Adipocyte (in vitro differentiated cells): ENCODE measurements around the gene ARHGEF17.

ENCODE experiments used
- DNase-seq: peaks from one replicate; pipeline ENCODE4 v3.0.0-alpha.2; 2015; ENCODE audit warnings: low read depth
- H3K27me3 ChIP-seq: replicated peaks from 2 replicates; pipeline ENCODE4 v1.7.0; 2013; ENCODE audit warnings: mild to moderate bottlenecking, low read length, moderate library complexity; ENCODE audit not compliant: control insufficient read depth, insufficient read depth
- H3K36me3 ChIP-seq: 2 replicates; pipeline ENCODE4 v1.7.0; 2013; ENCODE audit warnings: low read length, mild to moderate bottlenecking, moderate library complexity; ENCODE audit not compliant: control insufficient read depth, insufficient read depth, severe bottlenecking
- H3K4me1 ChIP-seq: 2 replicates; pipeline ENCODE4 v1.7.0; 2013; ENCODE audit warnings: mild to moderate bottlenecking, low read length, moderate library complexity; ENCODE audit not compliant: control insufficient read depth, insufficient read depth
- H3K4me3 ChIP-seq: 2 replicates; pipeline ENCODE4 v1.7.0; 2013; ENCODE audit warnings: mild to moderate bottlenecking, low read length, moderate library complexity
- H3K9ac ChIP-seq: 2 replicates; pipeline ENCODE4 v1.7.0; 2013; ENCODE audit warnings: mild to moderate bottlenecking, low read length, moderate library complexity
- H3K9me3 ChIP-seq: 2 replicates; pipeline ENCODE4 v1.7.0; 2013; ENCODE audit warnings: mild to moderate bottlenecking, low read length, moderate library complexity; ENCODE audit not compliant: control insufficient read depth

Gene ARHGEF17

DNA sequence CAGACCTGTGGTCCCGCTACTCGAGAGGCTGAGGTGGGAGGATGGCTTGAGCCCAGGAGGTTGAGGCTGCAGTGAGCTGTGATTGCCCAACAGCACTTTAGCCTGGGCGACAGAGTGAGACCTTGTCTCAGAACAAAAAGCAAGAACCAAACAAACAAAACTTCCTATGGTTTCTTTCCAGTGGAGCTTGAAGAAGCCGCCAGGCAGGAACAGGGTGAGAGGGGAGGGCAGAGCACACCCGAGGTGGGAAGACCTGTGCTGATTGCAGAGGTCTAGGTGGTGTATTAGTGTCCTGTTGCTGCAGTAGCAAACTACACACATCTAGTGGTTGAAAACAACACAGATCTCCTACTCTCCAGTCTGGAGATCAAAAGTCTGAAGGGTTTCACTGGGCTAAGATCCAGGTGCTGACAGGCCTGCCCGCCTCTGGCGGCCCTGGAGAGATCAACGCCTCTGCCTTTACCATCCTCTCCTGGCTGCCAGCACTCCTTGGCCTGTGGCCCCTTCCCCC lies 10.5 kb downstream of the ARHGEF17 start:
- H3K36me3 ChIP-seq = no peaks in the 10 kb centered on the region
- no peak overlapping the region for H3K4me3 ChIP-seq
- no peak overlapping the region for H3K9ac ChIP-seq
- H3K4me1 ChIP-seq = peaks cover 83% of the 10 kb centered on the region
- DNase-seq = no peak
- H3K27me3 ChIP-seq = no peaks in the 10 kb centered on the region
- H3K9me3 ChIP-seq = no peaks in the 10 kb centered on the region

DNA sequence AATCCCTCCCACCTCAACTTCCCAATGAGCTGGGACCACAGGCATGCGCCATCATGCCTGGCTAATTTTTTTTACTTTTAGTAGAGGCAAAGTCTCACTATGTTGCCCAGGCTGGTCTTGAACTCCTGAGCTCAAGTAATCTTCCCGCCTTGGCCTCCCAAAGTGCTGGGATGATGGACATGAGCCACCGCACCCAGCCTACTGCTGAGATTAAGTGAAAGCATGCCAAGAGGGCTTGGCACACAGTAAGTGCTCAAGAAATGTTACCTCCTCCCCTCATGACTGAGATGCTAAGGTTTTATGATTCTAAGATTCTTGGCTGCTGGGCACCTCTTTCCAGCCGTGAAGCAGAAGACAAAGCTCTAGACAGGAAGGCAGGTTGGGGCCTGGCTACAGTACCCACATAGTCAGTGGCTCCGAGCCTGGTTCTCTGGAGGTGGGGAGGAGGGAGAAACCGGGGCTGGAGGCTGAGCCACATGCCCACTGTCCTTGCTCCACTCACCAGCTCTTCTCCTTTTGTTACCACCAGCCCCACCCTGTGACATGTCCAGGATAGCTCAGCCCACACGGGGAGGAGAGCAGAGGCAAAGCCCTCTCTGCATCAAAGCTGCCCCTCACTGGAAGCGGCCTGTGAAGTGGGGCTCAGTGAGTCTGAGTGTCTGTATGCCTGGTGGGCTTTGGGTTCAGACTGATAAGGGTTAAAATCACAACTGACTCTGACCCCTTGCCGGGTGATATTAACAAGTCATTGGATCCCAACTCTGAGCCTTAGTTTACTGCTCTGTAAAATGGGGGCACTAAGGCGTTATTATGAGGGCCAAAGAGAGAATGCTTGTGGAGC lies 12.9 kb downstream of the ARHGEF17 start:
- Histone ChIP-seq H3K4me3 (peak overlapping the region; percentile 35), H3K9me3 (no peaks in the 10 kb centered on the region), H3K27me3 (no peaks in the 10 kb centered on the region), H3K4me1 (peaks cover 83% of the 10 kb centered on the region), H3K9ac (peak overlapping the region; percentile 82), H3K36me3 (no peaks in the 10 kb centered on the region)
- no peak for DNase-seq

DNA sequence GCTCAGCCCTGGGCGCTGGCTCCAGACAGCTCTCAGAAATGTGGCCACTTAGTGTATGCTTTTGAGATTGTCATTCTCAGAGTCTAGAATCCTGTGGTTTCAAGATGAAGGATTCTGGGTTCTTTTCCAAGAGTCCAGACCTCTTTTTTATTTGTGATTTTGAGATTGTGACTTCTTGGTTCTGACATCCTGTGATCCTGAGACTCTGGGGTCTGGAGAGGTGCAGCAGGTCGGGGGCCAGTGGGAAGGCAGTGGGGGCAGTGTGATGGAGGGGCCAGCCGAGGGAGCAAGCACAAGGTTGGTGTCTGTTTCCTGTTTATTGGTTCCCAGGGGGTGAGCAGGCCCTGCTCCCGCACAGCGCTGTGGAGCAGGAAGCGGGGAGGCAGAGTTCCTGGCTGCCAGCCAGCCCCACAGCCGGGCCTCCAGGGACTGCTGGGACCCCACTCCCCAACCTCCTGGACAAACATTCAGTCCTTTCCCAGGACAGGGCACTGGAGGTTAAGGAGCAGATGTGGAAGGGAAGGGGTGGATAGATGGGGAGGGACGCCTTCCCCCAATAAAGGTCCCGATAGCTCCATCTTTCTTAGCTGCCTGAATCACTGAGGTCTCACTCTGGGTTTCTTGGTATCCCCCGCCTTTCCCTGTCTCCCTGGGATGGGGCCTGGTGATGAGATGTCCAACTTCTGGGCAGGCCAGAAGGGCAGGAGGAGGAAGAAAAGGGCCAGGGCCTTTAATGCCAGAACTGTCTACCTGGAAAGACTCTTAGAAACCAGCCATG lies 13.7 kb downstream of the ARHGEF17 start:
- H3K4me3 ChIP-seq = peak overlapping the region; percentile 35
- peaks cover 80% of the 10 kb centered on the region for H3K4me1 ChIP-seq
- peak overlapping the region; percentile 82 for H3K9ac ChIP-seq
- H3K36me3 ChIP-seq = no peaks in the 10 kb centered on the region
- H3K9me3 ChIP-seq = no peaks in the 10 kb centered on the region
- DNase-seq = peak; percentile 68
- H3K27me3 ChIP-seq = no peaks in the 10 kb centered on the region

DNA sequence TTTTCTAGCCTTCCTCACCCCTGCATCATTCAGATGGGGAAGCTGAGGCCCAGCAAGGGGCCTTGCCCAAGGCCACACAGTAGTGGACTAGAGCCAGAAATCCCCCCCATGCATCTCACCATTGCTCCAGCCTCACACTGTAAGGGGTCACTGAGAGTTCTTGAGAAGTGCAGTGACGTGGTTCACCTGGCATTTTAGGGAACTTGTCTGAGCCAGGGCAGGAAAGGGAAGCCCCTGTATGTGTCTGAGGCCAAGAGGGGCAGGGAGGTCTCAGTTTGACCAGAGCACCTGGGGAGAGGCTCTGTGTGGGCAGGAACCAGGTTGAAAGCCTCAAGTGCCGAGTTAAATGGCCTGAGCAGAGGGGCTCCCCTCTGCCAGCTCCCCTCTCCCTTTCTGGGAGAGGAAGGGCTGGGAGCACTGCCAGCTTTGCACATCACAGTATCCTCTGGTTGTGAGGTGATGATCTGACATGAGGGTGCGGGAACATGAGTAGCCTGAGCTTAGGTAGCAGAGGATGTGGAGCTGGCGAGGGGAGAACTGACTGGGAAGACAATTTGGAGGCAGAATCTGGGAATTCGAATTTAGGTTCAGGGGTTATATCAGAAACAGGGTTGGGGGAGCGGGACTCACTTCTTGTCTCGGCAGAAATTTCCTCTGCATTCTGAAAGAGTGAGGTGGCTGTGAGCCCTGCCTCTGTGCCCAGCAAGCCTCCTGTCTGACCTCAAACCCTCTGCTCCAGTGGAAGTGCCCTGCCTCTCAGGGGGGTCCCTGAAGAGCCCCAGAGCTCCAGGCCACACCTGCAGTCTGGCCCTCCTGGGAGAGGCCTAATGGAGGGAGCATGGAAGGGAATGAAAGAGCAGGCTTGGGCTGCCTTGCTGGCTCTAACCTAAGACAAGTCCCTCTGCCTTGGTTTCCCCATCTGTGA lies 14.6 kb downstream of the ARHGEF17 start:
- Histone ChIP-seq H3K4me1 (peaks cover 80% of the 10 kb centered on the region), H3K36me3 (no peaks in the 10 kb centered on the region), H3K9ac (peak overlapping the region; percentile 82), H3K4me3 (peak overlapping the region; percentile 39), H3K9me3 (no peaks in the 10 kb centered on the region), H3K27me3 (no peaks in the 10 kb centered on the region)
- DNase-seq = peak; percentile 50

DNA sequence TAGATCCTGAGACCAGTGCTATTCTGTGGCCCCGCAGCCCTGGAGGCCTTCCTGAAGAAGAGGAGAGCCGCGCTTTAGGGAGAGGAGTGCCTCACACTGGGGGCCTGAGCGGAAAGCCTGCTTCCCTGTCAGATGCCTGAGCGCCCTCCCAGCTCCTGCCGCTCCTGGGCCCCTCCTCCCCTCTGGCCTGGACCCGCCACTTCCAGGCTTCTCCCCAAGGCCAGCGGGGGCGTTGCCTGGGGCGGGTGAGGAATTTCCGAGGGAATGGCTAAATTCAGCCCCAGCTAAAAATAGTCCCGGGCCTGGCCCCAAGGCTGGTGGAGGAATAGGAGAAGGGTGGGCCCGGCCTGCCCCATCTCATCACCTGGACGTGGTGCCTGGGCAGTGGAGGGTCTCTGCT lies 15.4 kb downstream of the ARHGEF17 start:
- no peaks in the 10 kb centered on the region for H3K9me3 ChIP-seq
- H3K36me3 ChIP-seq = no peaks in the 10 kb centered on the region
- H3K9ac ChIP-seq = peak overlapping the region; percentile 82
- peak; percentile 89 for DNase-seq
- peaks cover 74% of the 10 kb centered on the region for H3K4me1 ChIP-seq
- H3K4me3 ChIP-seq = peak overlapping the region; percentile 39
- H3K27me3 ChIP-seq = no peaks in the 10 kb centered on the region

DNA sequence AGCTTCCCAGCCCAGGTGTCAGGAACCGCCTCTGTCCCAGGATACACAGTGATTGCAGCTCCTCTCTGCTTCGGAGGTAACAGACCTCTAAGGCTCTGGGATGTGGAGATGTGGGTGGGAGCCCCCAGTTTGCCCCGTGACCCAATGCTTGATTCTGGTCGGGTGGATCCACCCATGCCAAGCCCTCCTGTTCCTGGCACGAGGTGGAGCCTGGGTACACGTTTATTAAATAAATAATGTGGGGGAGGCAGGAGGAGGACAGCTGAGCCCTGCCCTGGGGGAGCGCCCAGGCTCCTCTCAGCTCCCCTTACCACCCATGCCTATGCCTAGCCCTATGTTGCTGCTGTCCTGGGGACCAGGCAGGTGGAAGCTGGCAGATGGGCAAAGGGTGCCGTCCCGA lies 16.0 kb downstream of the ARHGEF17 start:
- H3K36me3 ChIP-seq = no peaks in the 10 kb centered on the region
- peaks cover 70% of the 10 kb centered on the region for H3K4me1 ChIP-seq
- H3K4me3 ChIP-seq = peak overlapping the region; percentile 26
- DNase-seq = no peak
- H3K9ac ChIP-seq = peak overlapping the region; percentile 82
- no peaks in the 10 kb centered on the region for H3K27me3 ChIP-seq
- no peaks in the 10 kb centered on the region for H3K9me3 ChIP-seq

DNA sequence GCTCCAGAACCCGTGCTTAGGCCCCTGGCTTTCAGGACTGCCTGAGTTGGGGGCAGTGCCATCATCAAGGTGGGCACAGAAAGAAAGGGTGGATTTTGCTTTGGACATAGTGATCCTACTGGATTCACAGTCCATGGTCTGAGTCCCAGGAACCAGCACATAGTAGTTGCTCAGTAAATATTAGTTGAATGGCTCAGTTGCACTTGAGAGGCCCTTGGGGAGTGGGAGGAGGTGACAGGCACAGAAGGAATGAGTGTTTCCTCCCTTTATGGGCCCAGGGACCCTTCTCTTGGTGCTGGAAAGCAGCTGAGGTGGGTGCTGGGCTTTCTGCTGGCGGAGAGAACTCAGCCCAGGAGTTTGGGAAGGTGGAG lies 16.6 kb downstream of the ARHGEF17 start:
- no peaks in the 10 kb centered on the region for H3K27me3 ChIP-seq
- no peak for DNase-seq
- no peaks in the 10 kb centered on the region for H3K9me3 ChIP-seq
- peak overlapping the region; percentile 26 for H3K4me3 ChIP-seq
- no peaks in the 10 kb centered on the region for H3K36me3 ChIP-seq
- peak overlapping the region; percentile 82 for H3K9ac ChIP-seq
- peaks cover 72% of the 10 kb centered on the region for H3K4me1 ChIP-seq

DNA sequence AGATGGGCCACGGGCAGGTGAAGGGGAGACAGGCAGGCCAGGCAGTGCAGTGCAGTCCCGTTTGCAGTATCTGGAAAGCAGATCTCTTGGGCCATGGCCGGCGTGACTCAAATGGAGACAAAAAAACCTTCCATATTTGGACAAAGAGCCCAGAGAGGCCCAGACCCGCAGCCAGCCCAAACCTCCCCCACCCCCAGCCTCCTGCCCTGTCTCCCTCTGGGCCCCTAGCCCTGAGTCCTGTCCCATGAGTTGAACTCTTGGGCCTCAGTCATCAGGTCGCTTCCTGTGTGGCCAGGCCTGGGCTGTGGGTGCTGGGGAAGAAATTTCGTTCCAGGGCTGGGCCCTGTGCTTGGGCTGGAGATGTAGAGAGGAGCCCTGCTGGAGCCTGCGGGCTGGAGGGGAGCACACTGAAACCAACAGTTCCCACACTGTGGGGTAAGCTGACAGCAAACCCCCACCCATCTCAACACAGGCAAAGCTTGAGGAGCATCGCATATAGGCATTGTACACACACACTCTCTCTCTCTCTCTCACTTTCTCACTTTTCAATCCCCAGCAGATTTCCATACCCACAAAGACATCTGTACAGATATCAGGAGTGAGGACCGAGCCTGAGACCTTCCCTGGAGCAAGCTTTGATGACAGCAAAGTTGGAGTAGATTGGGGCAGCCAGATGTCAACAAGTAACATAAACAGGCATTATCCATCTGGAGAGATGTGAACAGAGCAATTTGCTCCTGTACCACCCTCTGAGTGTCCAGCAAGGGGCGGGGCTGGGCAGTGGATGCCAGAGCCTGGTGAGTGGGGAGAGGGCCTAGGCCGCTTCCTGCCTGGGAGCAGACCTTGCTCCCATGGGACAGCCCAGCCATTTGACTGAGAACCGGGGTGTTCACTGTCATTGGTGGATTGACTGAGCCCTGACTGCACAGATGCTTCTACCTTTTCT lies 17.2 kb downstream of the ARHGEF17 start:
- H3K9ac ChIP-seq = peak overlapping the region; percentile 82
- H3K9me3 ChIP-seq = no peaks in the 10 kb centered on the region
- peak; percentile 78 for DNase-seq
- H3K4me1 ChIP-seq = peaks cover 77% of the 10 kb centered on the region
- no peaks in the 10 kb centered on the region for H3K27me3 ChIP-seq
- H3K4me3 ChIP-seq = peak overlapping the region; percentile 26
- no peaks in the 10 kb centered on the region for H3K36me3 ChIP-seq

DNA sequence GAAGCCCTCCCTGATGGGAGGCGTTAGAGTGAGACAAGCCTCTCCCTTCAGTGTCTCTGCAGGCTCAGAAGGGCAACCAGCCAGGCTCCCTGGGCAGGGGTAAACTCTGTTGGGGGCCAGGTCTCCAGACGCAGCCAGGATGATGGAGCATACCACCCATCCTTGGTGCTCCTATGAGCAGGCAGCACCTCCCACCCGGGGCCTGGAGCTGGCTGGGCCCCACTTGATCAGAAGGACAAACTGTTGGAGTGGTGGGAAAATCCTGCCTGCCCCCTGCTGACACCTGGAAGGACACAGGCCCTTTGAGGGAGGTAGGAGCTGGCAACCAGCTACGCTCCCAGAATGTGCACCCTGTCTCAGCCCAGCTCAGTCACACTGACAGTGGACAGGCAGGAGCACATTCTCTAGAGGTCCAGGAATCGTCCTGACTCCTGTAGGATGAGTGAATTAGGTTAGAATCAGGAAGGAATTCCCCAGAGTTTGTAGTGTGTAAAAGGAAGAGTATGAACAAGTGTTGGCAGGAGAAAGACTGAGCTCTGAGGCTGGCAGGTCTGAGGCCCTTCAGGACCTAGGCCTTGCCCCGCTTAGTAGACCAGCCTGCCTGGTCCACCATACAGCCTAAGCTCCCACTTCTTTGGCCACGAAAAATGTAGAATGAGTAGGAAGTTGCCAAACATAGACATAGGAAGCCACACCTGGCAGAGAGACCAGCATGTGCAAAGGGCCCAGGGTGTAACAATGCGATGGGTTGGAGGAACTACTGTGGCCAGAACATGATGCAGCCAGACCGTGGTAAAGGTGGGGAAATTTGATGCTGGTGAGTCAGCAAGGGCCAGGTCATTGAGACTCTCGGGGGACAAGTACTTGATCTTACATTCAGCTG lies 19.1 kb downstream of the ARHGEF17 start:
- Histone ChIP-seq H3K9ac (no peak overlapping the region), H3K4me1 (peaks cover 76% of the 10 kb centered on the region)
- DNase-seq = peak; percentile 49

More for the DNA sequence above, 19.1 kb downstream of the ARHGEF17 start:
- Histone ChIP-seq H3K4me3 (no peak overlapping the region), H3K9me3 (no peaks in the 10 kb centered on the region), H3K27me3 (no peaks in the 10 kb centered on the region), H3K36me3 (no peaks in the 10 kb centered on the region)
